GM12875 (cell line): ENCODE measurements around the gene ARHGAP12.
A peak's percentile ranks its signal among the peaks of the same experiment; 100 is the strongest.

Experiments
- H3K4me3 ChIP-seq: one replicate; pipeline ENCODE4 v1.5.1; 2011; ENCODE audit warnings: low read depth, low read length, control low read depth
- TF ChIP-seq, protein P1 (sequence below): IDR thresholded peaks from 2 replicates; pipeline ENCODE4 v1.5.1; 2011; ENCODE audit warnings: low read depth, mild to moderate bottlenecking, control low read depth, inconsistent platforms, low read length, moderate library complexity, borderline replicate concordance; ENCODE audit not compliant: insufficient read depth

ARHGAP12 gene

DNA sequence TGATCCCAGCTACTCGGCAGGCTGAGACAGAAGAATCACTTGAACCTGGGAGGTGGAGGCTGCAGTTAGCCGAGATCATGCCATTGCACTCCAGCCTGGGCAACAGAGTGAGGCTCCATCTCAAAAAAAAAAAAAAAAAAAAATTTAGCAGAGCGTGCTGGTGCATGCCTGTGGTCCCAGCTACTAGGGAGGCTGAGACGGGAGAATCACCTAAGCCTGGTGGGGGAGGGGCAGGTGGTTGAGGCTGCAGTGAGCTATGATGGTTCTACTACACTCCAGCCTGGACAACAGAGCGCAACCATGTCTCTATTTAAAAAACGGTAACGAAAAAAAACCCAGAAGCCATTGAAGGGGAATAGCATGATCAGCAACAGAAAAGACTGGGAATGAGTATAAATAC, 89.9 kb downstream of the ARHGAP12 start:
- H3K4me3 ChIP-seq, result no peak overlapping the region
- TF ChIP-seq, protein P1, sequence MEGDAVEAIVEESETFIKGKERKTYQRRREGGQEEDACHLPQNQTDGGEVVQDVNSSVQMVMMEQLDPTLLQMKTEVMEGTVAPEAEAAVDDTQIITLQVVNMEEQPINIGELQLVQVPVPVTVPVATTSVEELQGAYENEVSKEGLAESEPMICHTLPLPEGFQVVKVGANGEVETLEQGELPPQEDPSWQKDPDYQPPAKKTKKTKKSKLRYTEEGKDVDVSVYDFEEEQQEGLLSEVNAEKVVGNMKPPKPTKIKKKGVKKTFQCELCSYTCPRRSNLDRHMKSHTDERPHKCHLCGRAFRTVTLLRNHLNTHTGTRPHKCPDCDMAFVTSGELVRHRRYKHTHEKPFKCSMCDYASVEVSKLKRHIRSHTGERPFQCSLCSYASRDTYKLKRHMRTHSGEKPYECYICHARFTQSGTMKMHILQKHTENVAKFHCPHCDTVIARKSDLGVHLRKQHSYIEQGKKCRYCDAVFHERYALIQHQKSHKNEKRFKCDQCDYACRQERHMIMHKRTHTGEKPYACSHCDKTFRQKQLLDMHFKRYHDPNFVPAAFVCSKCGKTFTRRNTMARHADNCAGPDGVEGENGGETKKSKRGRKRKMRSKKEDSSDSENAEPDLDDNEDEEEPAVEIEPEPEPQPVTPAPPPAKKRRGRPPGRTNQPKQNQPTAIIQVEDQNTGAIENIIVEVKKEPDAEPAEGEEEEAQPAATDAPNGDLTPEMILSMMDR, result no peak

DNA sequence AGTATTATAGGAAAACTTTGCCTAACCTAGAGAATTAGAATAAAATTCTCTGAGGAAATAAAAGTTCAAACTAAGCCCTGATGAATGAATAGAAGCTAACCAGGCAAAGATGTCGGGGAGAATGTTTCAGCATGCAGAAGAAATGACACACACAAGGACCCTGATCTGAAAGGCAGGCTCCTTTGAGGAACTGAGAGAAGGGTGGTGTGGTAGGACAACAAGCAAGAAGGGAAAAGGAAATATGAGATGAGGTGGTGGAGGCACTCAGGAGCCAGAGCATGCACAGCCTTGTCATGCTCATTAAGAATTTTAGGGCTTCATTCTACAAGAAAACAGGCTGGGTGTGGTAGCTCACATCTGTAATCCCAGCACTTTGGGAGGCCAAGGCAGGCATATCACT, 90.6 kb downstream of the ARHGAP12 start:
- H3K4me3 ChIP-seq, result no peak overlapping the region
- TF ChIP-seq, protein P1, result no peak

DNA sequence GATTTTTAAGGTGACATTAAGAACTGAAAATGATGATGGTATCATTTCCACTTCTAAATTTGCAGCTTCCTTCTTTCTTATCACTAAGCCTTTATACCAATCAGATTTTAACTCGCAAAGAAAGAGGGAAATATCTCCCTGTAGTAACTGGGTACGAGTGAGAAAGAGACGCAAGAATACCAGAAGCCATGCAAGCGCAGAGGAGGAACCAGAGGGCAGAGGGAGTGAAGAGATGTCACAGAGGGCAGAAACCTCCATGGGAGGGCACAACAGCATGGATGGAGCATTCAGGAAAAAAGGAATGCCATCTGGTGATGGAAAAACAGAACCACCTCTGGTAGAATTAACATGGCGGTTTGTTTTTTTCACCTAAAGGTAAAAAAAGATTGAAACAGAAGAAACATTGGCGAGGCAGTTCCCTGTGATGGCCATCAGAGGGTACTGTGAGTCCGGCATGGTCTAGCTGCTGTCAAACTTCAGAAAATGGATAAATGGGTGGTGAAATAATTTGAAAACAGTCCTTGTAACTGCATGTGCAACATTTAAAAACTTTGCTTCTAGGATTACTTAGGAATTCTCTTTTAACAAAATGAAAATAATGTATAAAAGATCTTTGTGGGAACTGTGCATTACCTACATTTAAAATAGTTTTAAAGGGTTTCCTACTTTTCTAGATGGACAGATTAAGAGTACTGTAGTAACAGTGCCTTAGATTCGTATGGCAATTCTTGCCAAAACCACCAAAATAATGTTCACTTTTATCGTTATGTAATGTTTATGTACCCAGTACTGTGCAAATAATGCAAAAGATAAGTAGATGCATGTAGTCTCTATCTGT, 91.8 kb downstream of the ARHGAP12 start:
- peak overlapping the region; percentile 46 for H3K4me3 ChIP-seq

DNA sequence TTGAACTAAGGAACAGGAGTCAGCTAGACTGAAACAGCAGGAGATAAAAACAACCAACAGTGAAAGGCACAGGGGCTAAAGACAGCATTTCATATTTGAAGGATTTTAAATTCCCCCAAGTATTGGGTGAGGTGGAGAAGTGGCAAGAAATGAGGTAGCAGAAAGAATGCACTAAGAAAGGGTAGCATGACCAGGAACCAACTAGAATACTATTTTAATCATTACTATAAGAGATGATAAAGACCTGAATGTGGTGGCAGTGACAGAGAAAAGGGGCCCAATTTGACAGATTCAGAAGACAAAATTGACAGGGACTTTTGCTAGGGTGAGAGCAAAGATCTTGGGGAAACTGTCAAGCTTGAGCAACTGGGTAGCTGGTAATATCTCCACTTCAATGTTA, 94.9 kb downstream of the ARHGAP12 start:
- no peak overlapping the region for H3K4me3 ChIP-seq
- TF ChIP-seq, protein P1, result no peak

More for the DNA sequence above, 91.8 kb downstream of the ARHGAP12 start:
- TF ChIP-seq, protein P1, result peak; percentile 83

DNA sequence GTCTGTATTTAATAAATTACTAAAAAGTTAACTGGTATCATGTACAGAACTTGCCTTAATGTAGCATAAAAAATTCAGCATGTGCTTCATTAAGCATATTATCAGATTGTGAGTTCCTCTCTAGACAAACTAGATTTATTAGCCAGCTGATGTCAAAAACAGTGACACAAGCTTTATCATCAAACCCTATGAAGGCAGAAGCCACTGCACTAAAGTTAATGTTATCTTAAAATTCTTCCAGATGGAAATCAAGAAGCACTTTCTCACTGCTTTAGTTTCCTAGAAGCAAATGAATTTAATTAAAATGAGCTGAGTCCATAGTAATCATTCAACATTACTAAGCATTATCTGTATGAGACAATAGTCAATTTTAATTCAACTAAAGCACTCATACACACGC, 96.4 kb downstream of the ARHGAP12 start:
- no peak overlapping the region for H3K4me3 ChIP-seq
- TF ChIP-seq, protein P1, result no peak

DNA sequence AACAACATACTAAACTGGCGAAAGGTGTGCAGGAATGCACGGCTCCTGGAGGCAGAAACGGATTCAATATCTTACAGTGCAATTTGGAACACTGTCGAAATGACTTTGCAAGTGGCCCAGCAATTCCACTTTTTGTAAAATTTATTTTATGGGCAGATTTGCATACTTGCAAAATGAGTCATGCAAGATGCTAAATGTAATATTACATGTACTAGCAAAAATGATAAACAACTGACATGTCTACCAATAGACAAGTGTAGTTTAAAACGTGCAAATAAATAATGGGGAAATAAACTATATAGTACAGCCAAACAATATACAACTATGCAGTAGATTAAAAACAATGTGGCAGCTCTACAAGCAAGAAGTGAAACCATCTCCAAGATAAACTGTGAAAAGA, 97.7 kb downstream of the ARHGAP12 start:
- TF ChIP-seq, protein P1, result no peak
- H3K4me3 ChIP-seq, result no peak overlapping the region

DNA sequence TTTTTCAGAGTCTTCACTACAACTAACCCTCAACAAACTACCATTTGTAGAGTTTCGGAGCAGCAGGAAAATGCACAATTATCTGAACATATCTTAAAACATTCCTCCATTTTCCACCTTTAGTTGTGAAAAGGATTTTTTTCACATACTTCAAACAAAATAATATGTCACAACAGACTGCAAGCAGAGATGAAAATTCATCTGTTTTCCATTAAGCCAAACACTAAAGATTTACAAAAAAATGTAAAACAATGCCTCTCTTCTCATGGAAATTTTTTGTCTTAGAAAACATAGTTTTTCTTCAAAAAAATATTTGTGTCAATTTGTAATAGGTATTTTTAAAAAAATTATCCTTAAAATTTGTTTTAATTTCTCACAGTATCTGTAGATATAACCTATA, 98.9 kb downstream of the ARHGAP12 start:
- TF ChIP-seq, protein P1, result no peak
- no peak overlapping the region for H3K4me3 ChIP-seq
